ENCODE measurements around the gene ACBD6. TPM values are rescaled to one million over a fixed set of nuclear protein-coding genes. Genes with fewer than 3 reads are reported as not detected.

The ACBD6 gene
- total and polyA plus RNA-seq, 2 experiments from 2014 or later = 75.7 to 88.8 TPM

DNA sequence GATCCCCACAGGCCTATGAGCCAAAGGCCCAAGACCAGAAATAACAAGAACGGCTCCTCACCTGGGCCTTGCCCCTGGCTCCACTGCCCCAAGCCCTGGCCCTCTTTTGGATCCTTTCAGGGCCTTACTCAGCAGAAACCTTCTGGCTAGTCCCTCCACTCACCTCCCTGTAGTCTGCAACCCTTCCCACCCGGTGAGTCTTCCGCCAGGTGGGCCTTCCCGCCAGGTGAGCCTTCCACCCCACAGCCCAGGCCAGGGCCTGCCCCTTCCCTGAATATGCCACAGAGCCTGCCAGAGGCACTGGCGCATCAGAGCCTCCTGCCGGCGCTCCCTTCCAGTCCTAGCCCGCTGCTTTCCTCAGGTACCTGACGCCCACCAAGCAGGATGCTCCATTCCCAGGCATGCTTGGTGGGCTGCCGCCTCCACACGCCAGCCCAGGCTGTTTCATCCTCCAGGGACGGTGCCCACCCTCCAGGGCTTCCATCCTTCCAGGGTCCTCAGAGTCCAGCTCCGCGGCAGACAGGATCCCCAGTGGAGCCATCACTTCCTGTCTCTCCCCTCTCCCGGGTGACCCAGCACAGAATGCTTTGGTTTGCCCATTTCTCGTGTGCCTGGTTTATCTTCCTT, 251.4 kb downstream of the ACBD6 start:
- peaks cover 48% of the 10 kb centered on the region for H3K4me1 Mint-ChIP-seq
- DNase-seq (ENCODE audit: low spot score) = no peak

DNA sequence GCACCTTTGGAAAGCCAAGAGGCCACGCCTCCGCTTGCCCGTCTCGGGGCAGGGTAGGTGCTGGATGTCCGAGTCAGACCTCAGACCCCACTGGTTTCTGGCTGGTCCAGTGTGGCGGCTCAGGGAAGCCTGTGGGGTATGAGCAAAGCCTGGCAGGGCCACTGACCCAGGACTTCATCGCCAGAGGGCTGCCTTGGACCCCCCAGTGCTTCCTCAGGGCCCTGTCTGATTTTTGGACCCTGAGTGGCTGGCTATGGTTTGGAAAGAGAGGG, 251.9 kb downstream of the ACBD6 start:
- Mint-ChIP-seq H3K9me3 (no peaks in the 10 kb centered on the region), H3K27me3 (ENCODE audit: insufficient read depth, low read depth, poor library complexity) (peaks cover 16% of the 10 kb centered on the region), H3K36me3 (ENCODE audit: low read depth) (no peaks in the 10 kb centered on the region; the same call in 2 of the 3 replicates), H3K27ac (no peak overlapping the region), H3K4me3 (no peak overlapping the region), H3K4me1 (peaks cover 47% of the 10 kb centered on the region)
- Histone ChIP-seq H2AFZ (no peak overlapping the region), H3F3A (replicated peaks; ENCODE audit: low read depth) (no peaks in the 10 kb centered on the region), H3K36me3 (ENCODE audit: insufficient read depth) (no peaks in the 10 kb centered on the region), H3K27ac (ENCODE audit: low read depth) (no peak overlapping the region), H3K4me3 (no peak overlapping the region), H3K79me2 (replicated peaks; ENCODE audit: insufficient read depth) (no peaks in the 10 kb centered on the region), H3K9me2 (ENCODE audit: insufficient read depth) (no peaks in the 10 kb centered on the region), H3K4me1 (ENCODE audit: insufficient read depth) (peaks cover 21% of the 10 kb centered on the region), H4K20me1 (replicated peaks; ENCODE audit: insufficient read depth) (0 out of 2 replicates have a peak, but pooled peaks cover 3% of the 10 kb centered on the region), H3K4me2 (no peak overlapping the region), H3K27me3 (ENCODE audit: insufficient read depth) (no peaks in the 10 kb centered on the region)
- no peak for ATAC-seq
- no peak for DNase-seq (ENCODE audit: low spot score)
- TF ChIP-seq EZH2 (IDR thresholded peaks at IDR 0.05; ENCODE audit: low read depth, unreplicated experiment) (no peak), STAT1 (IDR thresholded peaks at IDR 0.05; ENCODE audit: unreplicated experiment) (no peak), NANOG (IDR thresholded peaks at IDR 0.05; ENCODE audit: borderline replicate concordance) (no peak), POLR2AphosphoS5 (IDR thresholded peaks at IDR 0.05; ENCODE audit: low read depth) (no peak)
- TF ChIP-seq, protein P1, sequence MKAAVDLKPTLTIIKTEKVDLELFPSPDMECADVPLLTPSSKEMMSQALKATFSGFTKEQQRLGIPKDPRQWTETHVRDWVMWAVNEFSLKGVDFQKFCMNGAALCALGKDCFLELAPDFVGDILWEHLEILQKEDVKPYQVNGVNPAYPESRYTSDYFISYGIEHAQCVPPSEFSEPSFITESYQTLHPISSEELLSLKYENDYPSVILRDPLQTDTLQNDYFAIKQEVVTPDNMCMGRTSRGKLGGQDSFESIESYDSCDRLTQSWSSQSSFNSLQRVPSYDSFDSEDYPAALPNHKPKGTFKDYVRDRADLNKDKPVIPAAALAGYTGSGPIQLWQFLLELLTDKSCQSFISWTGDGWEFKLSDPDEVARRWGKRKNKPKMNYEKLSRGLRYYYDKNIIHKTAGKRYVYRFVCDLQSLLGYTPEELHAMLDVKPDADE (IDR thresholded peaks at IDR 0.05) = no peak
- TF ChIP-seq, protein P2, sequence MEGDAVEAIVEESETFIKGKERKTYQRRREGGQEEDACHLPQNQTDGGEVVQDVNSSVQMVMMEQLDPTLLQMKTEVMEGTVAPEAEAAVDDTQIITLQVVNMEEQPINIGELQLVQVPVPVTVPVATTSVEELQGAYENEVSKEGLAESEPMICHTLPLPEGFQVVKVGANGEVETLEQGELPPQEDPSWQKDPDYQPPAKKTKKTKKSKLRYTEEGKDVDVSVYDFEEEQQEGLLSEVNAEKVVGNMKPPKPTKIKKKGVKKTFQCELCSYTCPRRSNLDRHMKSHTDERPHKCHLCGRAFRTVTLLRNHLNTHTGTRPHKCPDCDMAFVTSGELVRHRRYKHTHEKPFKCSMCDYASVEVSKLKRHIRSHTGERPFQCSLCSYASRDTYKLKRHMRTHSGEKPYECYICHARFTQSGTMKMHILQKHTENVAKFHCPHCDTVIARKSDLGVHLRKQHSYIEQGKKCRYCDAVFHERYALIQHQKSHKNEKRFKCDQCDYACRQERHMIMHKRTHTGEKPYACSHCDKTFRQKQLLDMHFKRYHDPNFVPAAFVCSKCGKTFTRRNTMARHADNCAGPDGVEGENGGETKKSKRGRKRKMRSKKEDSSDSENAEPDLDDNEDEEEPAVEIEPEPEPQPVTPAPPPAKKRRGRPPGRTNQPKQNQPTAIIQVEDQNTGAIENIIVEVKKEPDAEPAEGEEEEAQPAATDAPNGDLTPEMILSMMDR (conservative IDR thresholded peaks at IDR 0.05; ENCODE audit: low read depth in 2 of 2) = no peak
- TF ChIP-seq, protein P3, sequence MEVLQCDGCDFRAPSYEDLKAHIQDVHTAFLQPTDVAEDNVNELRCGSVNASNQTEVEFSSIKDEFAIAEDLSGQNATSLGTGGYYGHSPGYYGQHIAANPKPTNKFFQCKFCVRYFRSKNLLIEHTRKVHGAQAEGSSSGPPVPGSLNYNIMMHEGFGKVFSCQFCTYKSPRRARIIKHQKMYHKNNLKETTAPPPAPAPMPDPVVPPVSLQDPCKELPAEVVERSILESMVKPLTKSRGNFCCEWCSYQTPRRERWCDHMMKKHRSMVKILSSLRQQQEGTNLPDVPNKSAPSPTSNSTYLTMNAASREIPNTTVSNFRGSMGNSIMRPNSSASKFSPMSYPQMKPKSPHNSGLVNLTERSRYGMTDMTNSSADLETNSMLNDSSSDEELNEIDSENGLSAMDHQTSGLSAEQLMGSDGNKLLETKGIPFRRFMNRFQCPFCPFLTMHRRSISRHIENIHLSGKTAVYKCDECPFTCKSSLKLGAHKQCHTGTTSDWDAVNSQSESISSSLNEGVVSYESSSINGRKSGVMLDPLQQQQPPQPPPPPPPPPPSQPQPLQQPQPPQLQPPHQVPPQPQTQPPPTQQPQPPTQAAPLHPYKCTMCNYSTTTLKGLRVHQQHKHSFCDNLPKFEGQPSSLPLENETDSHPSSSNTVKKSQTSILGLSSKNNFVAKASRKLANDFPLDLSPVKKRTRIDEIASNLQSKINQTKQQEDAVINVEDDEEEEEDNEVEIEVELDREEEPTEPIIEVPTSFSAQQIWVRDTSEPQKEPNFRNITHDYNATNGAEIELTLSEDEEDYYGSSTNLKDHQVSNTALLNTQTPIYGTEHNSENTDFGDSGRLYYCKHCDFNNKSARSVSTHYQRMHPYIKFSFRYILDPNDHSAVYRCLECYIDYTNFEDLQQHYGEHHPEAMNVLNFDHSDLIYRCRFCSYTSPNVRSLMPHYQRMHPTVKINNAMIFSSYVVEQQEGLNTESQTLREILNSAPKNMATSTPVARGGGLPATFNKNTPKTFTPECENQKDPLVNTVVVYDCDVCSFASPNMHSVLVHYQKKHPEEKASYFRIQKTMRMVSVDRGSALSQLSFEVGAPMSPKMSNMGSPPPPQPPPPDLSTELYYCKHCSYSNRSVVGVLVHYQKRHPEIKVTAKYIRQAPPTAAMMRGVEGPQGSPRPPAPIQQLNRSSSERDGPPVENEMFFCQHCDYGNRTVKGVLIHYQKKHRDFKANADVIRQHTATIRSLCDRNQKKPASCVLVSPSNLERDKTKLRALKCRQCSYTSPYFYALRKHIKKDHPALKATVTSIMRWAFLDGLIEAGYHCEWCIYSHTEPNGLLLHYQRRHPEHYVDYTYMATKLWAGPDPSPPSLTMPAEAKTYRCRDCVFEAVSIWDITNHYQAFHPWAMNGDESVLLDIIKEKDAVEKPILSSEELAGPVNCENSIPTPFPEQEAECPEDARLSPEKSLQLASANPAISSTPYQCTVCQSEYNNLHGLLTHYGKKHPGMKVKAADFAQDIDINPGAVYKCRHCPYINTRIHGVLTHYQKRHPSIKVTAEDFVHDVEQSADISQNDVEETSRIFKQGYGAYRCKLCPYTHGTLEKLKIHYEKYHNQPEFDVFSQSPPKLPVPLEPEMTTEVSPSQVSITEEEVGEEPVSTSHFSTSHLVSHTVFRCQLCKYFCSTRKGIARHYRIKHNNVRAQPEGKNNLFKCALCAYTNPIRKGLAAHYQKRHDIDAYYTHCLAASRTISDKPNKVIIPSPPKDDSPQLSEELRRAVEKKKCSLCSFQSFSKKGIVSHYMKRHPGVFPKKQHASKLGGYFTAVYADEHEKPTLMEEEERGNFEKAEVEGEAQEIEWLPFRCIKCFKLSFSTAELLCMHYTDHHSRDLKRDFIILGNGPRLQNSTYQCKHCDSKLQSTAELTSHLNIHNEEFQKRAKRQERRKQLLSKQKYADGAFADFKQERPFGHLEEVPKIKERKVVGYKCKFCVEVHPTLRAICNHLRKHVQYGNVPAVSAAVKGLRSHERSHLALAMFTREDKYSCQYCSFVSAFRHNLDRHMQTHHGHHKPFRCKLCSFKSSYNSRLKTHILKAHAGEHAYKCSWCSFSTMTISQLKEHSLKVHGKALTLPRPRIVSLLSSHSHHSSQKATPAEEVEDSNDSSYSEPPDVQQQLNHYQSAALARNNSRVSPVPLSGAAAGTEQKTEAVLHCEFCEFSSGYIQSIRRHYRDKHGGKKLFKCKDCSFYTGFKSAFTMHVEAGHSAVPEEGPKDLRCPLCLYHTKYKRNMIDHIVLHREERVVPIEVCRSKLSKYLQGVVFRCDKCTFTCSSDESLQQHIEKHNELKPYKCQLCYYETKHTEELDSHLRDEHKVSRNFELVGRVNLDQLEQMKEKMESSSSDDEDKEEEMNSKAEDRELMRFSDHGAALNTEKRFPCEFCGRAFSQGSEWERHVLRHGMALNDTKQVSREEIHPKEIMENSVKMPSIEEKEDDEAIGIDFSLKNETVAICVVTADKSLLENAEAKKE (CRISPR knock-in tag; IDR thresholded peaks at IDR 0.05) = no peak
- TF ChIP-seq, protein P4, sequence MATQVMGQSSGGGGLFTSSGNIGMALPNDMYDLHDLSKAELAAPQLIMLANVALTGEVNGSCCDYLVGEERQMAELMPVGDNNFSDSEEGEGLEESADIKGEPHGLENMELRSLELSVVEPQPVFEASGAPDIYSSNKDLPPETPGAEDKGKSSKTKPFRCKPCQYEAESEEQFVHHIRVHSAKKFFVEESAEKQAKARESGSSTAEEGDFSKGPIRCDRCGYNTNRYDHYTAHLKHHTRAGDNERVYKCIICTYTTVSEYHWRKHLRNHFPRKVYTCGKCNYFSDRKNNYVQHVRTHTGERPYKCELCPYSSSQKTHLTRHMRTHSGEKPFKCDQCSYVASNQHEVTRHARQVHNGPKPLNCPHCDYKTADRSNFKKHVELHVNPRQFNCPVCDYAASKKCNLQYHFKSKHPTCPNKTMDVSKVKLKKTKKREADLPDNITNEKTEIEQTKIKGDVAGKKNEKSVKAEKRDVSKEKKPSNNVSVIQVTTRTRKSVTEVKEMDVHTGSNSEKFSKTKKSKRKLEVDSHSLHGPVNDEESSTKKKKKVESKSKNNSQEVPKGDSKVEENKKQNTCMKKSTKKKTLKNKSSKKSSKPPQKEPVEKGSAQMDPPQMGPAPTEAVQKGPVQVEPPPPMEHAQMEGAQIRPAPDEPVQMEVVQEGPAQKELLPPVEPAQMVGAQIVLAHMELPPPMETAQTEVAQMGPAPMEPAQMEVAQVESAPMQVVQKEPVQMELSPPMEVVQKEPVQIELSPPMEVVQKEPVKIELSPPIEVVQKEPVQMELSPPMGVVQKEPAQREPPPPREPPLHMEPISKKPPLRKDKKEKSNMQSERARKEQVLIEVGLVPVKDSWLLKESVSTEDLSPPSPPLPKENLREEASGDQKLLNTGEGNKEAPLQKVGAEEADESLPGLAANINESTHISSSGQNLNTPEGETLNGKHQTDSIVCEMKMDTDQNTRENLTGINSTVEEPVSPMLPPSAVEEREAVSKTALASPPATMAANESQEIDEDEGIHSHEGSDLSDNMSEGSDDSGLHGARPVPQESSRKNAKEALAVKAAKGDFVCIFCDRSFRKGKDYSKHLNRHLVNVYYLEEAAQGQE (IDR thresholded peaks at IDR 0.05; ENCODE audit: unreplicated experiment) = no peak

More for the DNA sequence above, 251.4 kb downstream of the ACBD6 start:
- no peak overlapping the region for H2AFZ ChIP-seq
- Mint-ChIP-seq H3K27ac (no peak overlapping the region), H3K9me3 (no peaks in the 10 kb centered on the region), H3K36me3 (ENCODE audit: low read depth) (no peaks in the 10 kb centered on the region; the same call in 2 of the 3 replicates), H3K27me3 (ENCODE audit: insufficient read depth, low read depth, poor library complexity) (peaks cover 11% of the 10 kb centered on the region), H3K4me3 (no peak overlapping the region)
- H3K27me3 ChIP-seq (ENCODE audit: insufficient read depth) = no peaks in the 10 kb centered on the region
- H3K4me1 ChIP-seq (ENCODE audit: insufficient read depth) = peaks cover 21% of the 10 kb centered on the region
- ATAC-seq = no peak
- 0 out of 2 replicates have a peak, but pooled peaks cover 3% of the 10 kb centered on the region for H4K20me1 ChIP-seq (replicated peaks; ENCODE audit: insufficient read depth)
- no peaks in the 10 kb centered on the region for H3K79me2 ChIP-seq (replicated peaks; ENCODE audit: insufficient read depth)
- no peak overlapping the region for H3K4me3 ChIP-seq
- no peaks in the 10 kb centered on the region for H3F3A ChIP-seq (replicated peaks; ENCODE audit: low read depth)
- H3K9me2 ChIP-seq (ENCODE audit: insufficient read depth) = no peaks in the 10 kb centered on the region
- H3K27ac ChIP-seq (ENCODE audit: low read depth) = no peak overlapping the region; the same call in 1 of the 2 replicates
- no peak for TF ChIP-seq STAT1 (IDR thresholded peaks at IDR 0.05; ENCODE audit: unreplicated experiment)
- TF ChIP-seq CREB1 (CRISPR knock-in tag; IDR thresholded peaks at IDR 0.05; ENCODE audit: low read depth) = no peak
- no peak for TF ChIP-seq ZNF114 (CRISPR knock-in tag; IDR thresholded peaks at IDR 0.05)
- no peak overlapping the region for H3K4me2 ChIP-seq
- H3K36me3 ChIP-seq (ENCODE audit: insufficient read depth) = no peaks in the 10 kb centered on the region
